Coronary artery (tissue), 2 donors: ENCODE results near the gene RAB5IF.
"Not testable (repeated sequence)": the region's sequence is repeated elsewhere in the genome, so short reads cannot be mapped to it uniquely, and the experiment has no call there.

Experiments
- DNase-seq: peaks from one replicate; pipeline ENCODE4 v3.0.0-alpha.2; 2017; ENCODE audit warnings: low spot score
- H3K27ac ChIP-seq, 2 donors: fragments of 200-600 bp; sonication (generic); one replicate each; pipeline ENCODE4 v1.5.1; 2016 to 2019
- H3K4me3 ChIP-seq: fragments of 200-600 bp; sonication (generic); 2 replicates; pipeline ENCODE4 v1.5.1; 2016; ENCODE audit warnings: mild to moderate bottlenecking, moderate library complexity
- CTCF ChIP-seq: fragments of 200-600 bp; sonication (generic); IDR thresholded peaks from one replicate; pipeline ENCODE4 v1.5.1; 2019; ENCODE audit warnings: antibody characterized with exemption

RAB5IF gene

DNA sequence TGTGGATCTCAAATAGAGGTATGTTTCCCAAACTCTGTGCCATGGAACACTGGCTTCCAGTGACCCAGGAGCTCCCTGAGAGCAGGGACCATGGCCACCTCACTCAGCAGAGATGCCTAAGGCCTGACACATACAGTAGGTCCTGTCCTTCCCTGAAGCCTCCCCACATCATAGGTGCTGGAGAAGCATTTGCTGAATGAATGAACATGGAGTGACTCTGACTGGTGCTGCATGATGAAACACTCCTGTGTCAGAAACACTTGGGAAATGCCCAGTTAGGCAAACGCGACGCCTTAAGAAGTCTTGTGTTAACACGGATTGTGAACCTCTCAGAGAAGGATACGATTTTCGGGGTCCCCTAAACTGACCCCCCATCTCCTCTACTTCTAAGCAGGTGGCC lies 26.1 kb downstream of the RAB5IF start:
- no peak for DNase-seq
- Histone ChIP-seq H3K4me3 (no peak overlapping the region), H3K27ac (no peak overlapping the region)
- no peak for TF ChIP-seq CTCF

- DNase-seq = no peak
- no peak for TF ChIP-seq CTCF
- H3K27ac ChIP-seq = no peak overlapping the region
- H3K4me3 ChIP-seq = no peak overlapping the region
Measured at GRCh38 chr20:36632147-36632486, 26.5 kb downstream of the RAB5IF start.

- no peak for DNase-seq
- no peak for TF ChIP-seq CTCF
- no peak overlapping the region for H3K27ac ChIP-seq
- no peak overlapping the region for H3K4me3 ChIP-seq
Measured at GRCh38 chr20:36632487-36633284, 27.1 kb downstream of the RAB5IF start.

DNA sequence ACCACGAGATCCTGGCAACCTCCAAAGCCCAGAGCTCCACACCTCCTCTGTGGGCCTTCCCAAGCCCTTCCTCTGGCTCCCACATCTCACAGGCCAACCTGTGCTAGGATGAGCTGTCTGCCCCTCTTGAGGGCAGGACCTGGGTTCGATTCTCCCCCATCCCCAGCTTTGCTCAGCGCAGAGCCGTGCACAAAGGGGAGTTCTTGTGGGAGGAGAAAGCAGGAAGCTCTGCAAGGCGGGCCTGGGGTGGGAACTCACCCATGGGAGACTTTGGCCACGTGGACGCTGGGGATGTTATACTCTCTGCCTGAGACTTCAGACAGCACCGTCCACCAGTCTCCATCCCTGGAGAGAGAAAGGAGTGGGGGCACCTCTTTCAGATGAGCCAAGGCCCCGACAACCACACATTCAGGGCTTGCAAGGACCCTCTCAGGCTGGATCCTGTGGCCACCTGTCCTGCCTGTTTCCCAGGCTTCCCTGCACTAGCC lies 27.8 kb downstream of the RAB5IF start:
- no peak for DNase-seq
- Histone ChIP-seq H3K27ac (no peak overlapping the region), H3K4me3 (no peak overlapping the region)
- no peak for TF ChIP-seq CTCF

DNA sequence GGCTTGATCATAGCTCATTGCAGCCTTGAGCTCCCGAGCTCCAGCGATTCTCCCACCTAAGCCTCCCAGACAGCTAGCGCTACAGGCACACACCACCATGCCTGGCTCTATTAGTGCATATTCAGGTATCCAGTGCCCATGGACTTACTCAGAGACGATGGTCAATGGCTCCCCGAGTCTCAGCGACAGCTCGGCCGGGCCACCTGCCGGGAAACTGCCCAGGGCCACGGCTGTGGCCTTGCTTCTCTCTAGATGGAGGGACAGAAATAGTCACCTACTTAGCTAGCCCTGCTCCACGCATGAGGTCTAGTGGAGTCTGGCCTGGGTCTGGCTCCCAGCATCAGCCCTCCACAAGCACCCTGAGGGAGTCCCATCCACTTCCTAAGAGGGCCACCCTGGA lies 28.8 kb downstream of the RAB5IF start:
- H3K4me3 ChIP-seq = no peak overlapping the region
- no peak overlapping the region for H3K27ac ChIP-seq
- no peak for TF ChIP-seq CTCF
- DNase-seq = no peak

- DNase-seq, H3K4me3 ChIP-seq, H3K27ac ChIP-seq: not testable (repeated sequence)
Measured at GRCh38 chr20:36638876-36639400, 33.4 kb downstream of the RAB5IF start.

GRCh38 chr20:36641506-36641843 lies 35.9 kb downstream of the RAB5IF start:
- Histone ChIP-seq H3K4me3 (no peak overlapping the region), H3K27ac (no peak overlapping the region)
- no peak for DNase-seq
- TF ChIP-seq CTCF = no peak
